SU-DHL-6 (cell line): ENCODE data around the gene SUMO1.

Source experiments
- H2AFZ ChIP-seq: fragments of 200-600 bp; sonication (generic); 2 replicates; pipeline ENCODE4 v1.6.1; 2014; ENCODE audit warnings: low read depth, mild to moderate bottlenecking, moderate library complexity, mixed read lengths, antibody characterized with exemption, low read length; ENCODE audit not compliant: severe bottlenecking
- H3F3A ChIP-seq: fragments of 200-600 bp; shearing (Covaris generic); 2 replicates; pipeline ENCODE4 v1.6.0; 2016; ENCODE audit warnings: antibody characterized with exemption, mild to moderate bottlenecking; ENCODE audit not compliant: insufficient read depth
- H3K27ac ChIP-seq: fragments of 200-600 bp; sonication (generic); 2 replicates; pipeline ENCODE4 v1.5.1; 2016; ENCODE audit warnings: low read depth, mild to moderate bottlenecking, low read length, moderate library complexity, mixed read lengths
- H3K27me3 ChIP-seq: fragments of 200-600 bp; sonication (generic), shearing (Covaris generic); 2 replicates; pipeline ENCODE4 v1.6.0; 2014; ENCODE audit warnings: mild to moderate bottlenecking, low read length
- H3K36me3 ChIP-seq: fragments of 200-600 bp; sonication (generic); 2 replicates; pipeline ENCODE4 v1.6.1; 2014; ENCODE audit warnings: mild to moderate bottlenecking, low read length, mixed read lengths
- H3K4me2 ChIP-seq: fragments of 300-600, 200-600 bp; shearing (Covaris generic), sonication (generic); 2 replicates; pipeline ENCODE4 v1.6.0; 2014; ENCODE audit warnings: low read length, low read depth, mild to moderate bottlenecking; ENCODE audit not compliant: poor library complexity, severe bottlenecking
- H3K4me3 ChIP-seq: fragments of 200-600 bp; sonication (generic); 2 replicates; pipeline ENCODE4 v1.5.1; 2014; ENCODE audit warnings: antibody characterized with exemption, low read length, mild to moderate bottlenecking, mixed read lengths; ENCODE audit not compliant: insufficient read depth, poor library complexity, severe bottlenecking
- H3K79me2 ChIP-seq: fragments of 200-600 bp; sonication (generic); 2 replicates; pipeline ENCODE4 v1.6.1; 2014; ENCODE audit warnings: mild to moderate bottlenecking, low read length, moderate library complexity; ENCODE audit not compliant: insufficient read depth
- H3K9ac ChIP-seq: fragments of 200-600 bp; sonication (generic); 2 replicates; pipeline ENCODE4 v1.7.0; 2014; ENCODE audit warnings: mild to moderate bottlenecking, low read length
- H3K9me2 ChIP-seq: fragments of 200-600 bp; sonication (generic); replicated peaks from 2 replicates; pipeline ENCODE4 v1.6.1; 2014; ENCODE audit warnings: low read length; ENCODE audit not compliant: insufficient read depth
- H3K9me3 ChIP-seq: fragments of 200-600 bp; sonication (generic); 2 replicates; pipeline ENCODE4 v1.6.1; 2014; ENCODE audit warnings: low read length, mixed read lengths; ENCODE audit not compliant: insufficient read depth
- H4K20me1 ChIP-seq: fragments of 200-600 bp; sonication (generic); 2 replicates; pipeline ENCODE4 v1.6.1; 2014; ENCODE audit warnings: low read depth, mild to moderate bottlenecking, antibody characterized with exemption, low read length, moderate library complexity, mixed read lengths
- CTCF ChIP-seq: fragments of 200-600 bp; sonication (generic); IDR thresholded peaks from one replicate; pipeline ENCODE4 v1.5.1; 2017; ENCODE audit warnings: antibody characterized with exemption, mild to moderate bottlenecking, low read length, moderate library complexity; ENCODE audit not compliant: insufficient read depth, poor library complexity, severe bottlenecking
- EZH2phosphoT487 ChIP-seq: fragments of 200-600 bp; sonication (generic), shearing (Covaris generic); conservative IDR thresholded peaks from 2 replicates; pipeline ENCODE4 v1.6.1; 2018; ENCODE audit warnings: mild to moderate bottlenecking, antibody characterized with exemption, low read length, moderate library complexity, mixed read lengths

SUMO1 gene

GRCh38 chr2:202164411-202164810, 74.0 kb downstream of the SUMO1 start:
- H3K79me2 ChIP-seq = no peaks in the 10 kb centered on the region
- no peak overlapping the region for H3K4me3 ChIP-seq
- H3F3A ChIP-seq = no peaks in the 10 kb centered on the region
- TF ChIP-seq EZH2phosphoT487 (no peak), CTCF (no peak)
- no peaks in the 10 kb centered on the region for H3K9me3 ChIP-seq
- H3K27ac ChIP-seq = no peak overlapping the region
- no peak overlapping the region for H2AFZ ChIP-seq
- H3K27me3 ChIP-seq = no peaks in the 10 kb centered on the region
- no peak overlapping the region for H3K9ac ChIP-seq
- H3K4me2 ChIP-seq = no peak overlapping the region
- no peaks in the 10 kb centered on the region for H3K9me2 ChIP-seq
- H4K20me1 ChIP-seq = no peaks in the 10 kb centered on the region
- H3K36me3 ChIP-seq = no peaks in the 10 kb centered on the region

- H3K9ac ChIP-seq = no peak overlapping the region
- no peak overlapping the region for H3K27ac ChIP-seq
- no peak overlapping the region for H3K4me2 ChIP-seq
- TF ChIP-seq EZH2phosphoT487 (no peak), CTCF (no peak)
- no peaks in the 10 kb centered on the region for H3K36me3 ChIP-seq
- no peaks in the 10 kb centered on the region for H4K20me1 ChIP-seq
- H3K9me3 ChIP-seq = no peaks in the 10 kb centered on the region
- no peaks in the 10 kb centered on the region for H3K79me2 ChIP-seq
- no peak overlapping the region for H3K4me3 ChIP-seq
- H2AFZ ChIP-seq = no peak overlapping the region
- no peaks in the 10 kb centered on the region for H3F3A ChIP-seq
- H3K27me3 ChIP-seq = no peaks in the 10 kb centered on the region
- H3K9me2 ChIP-seq = no peaks in the 10 kb centered on the region
Measured at GRCh38 chr2:202161151-202161835, 77.1 kb downstream of the SUMO1 start.

DNA sequence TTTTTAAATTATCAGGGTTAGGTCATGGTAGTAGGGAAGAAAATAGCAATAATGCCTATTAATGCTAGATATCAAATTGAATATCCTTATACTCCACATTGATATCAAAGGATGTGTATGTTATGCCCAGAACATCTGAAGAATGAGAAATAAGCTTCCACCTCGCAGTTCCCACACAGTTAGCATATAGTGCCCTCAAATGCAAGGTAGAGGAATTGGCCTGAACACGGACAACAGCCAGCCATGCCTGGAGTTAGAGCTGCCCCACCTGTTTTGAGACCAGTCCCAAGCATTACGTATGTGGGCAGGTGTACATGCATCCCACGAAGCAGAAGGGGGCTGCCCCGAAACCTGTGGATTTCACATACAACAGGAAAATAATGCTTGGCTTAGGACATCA, 79.6 kb downstream of the SUMO1 start:
- H3K4me2 ChIP-seq = no peak overlapping the region
- H2AFZ ChIP-seq = no peak overlapping the region
- H3K9ac ChIP-seq = no peak overlapping the region
- H4K20me1 ChIP-seq = no peaks in the 10 kb centered on the region
- H3K27me3 ChIP-seq = no peaks in the 10 kb centered on the region
- H3F3A ChIP-seq = no peaks in the 10 kb centered on the region
- H3K9me2 ChIP-seq = no peaks in the 10 kb centered on the region
- H3K9me3 ChIP-seq = no peaks in the 10 kb centered on the region
- H3K4me3 ChIP-seq = no peak overlapping the region
- H3K36me3 ChIP-seq = no peaks in the 10 kb centered on the region
- no peak overlapping the region for H3K27ac ChIP-seq
- H3K79me2 ChIP-seq = no peaks in the 10 kb centered on the region
- TF ChIP-seq EZH2phosphoT487 (no peak), CTCF (no peak)
